HepG2 (cell line): ENCODE data around the gene ADGRG6. TPM values are rescaled to one million over a fixed set of nuclear protein-coding genes. Genes with fewer than 3 reads are reported as not detected.

Experiments
- DNMT1 ChIP-seq: sonication (generic); formaldehyde crosslinking; IDR thresholded peaks from 2 replicates; pipeline ENCODE4 v1.5.1; 2020; ENCODE audit warnings: mild to moderate bottlenecking, missing genetic modification reagents
- HOXA5 ChIP-seq: sonication (generic); formaldehyde crosslinking; IDR thresholded peaks from 2 replicates; pipeline ENCODE4 v1.4.0; 2020; ENCODE audit warnings: missing genetic modification reagents
- KAT8 ChIP-seq: IDR thresholded peaks from 2 replicates; pipeline ENCODE4 v1.6.1; 2016; ENCODE audit warnings: missing genetic modification reagents, missing compliant biosample characterization
- KLF15 ChIP-seq: sonication (generic); formaldehyde crosslinking; IDR thresholded peaks from 2 replicates; pipeline ENCODE4 v1.8.1; 2023; ENCODE audit warnings: borderline replicate concordance, mild to moderate bottlenecking, inconsistent platforms, missing genetic modification reagents, mixed read lengths
- MLLT10 ChIP-seq: sonication (generic); formaldehyde crosslinking; IDR thresholded peaks from 2 replicates; pipeline ENCODE4 v1.4.0; 2020; ENCODE audit warnings: missing genetic modification reagents
- NR2F6 ChIP-seq, 2 experiments: IDR thresholded peaks; 2 replicates each; pipeline ENCODE4 v1.6.1; 2016; ENCODE audit warnings: antibody characterized with exemption in 1 of 2, mild to moderate bottlenecking in 1 of 2
- RFXANK ChIP-seq: IDR thresholded peaks from 2 replicates; pipeline ENCODE4 v1.6.1; 2016
- ZBTB42 ChIP-seq: sonication (generic); formaldehyde crosslinking; IDR thresholded peaks from 2 replicates; pipeline ENCODE4 v1.5.0; 2020; ENCODE audit warnings: mild to moderate bottlenecking, missing genetic modification reagents
- ZSCAN30 ChIP-seq: sonication (generic); formaldehyde crosslinking; IDR thresholded peaks from 2 replicates; pipeline ENCODE4 v1.5.0; 2020; ENCODE audit warnings: mild to moderate bottlenecking, missing genetic modification reagents
- polyA plus RNA-seq, 8 experiments: library from polyadenylated mRNA; depleted of rRNA in 3 of 8; stranded (reverse) in 7 of 8; unstranded in 1 of 8; fragments of >200 nt; fragmentation: Illumina TruSeq in 4 of 8; extraction: Trizol in 4 of 8; gene quantifications; 2 replicates each; pipeline versions ENCODE4 v1.2.1 to v1.2.3, GENCODE V29; 2011 to 2016; ENCODE audit warnings: low read depth in 4 of 8, missing spikeins in 1 of 8, mixed read lengths in 1 of 8; ENCODE audit not compliant: insufficient read depth in 1 of 8
- total RNA-seq, 5 experiments: library from RNA; depleted of rRNA; stranded (reverse); fragments of >200 nt; fragmentation: Illumina TruSeq; extraction: Trizol; gene quantifications; 2 replicates each; pipeline ENCODE4 v1.2.3, GENCODE V29; 2016; ENCODE audit warnings: low read depth in 1 of 5
- TF ChIP-seq, protein P1 (sequence below): sonication (generic); formaldehyde crosslinking; conservative IDR thresholded peaks from 2 replicates; pipeline ENCODE4 v1.8.0; 2022; ENCODE audit warnings: mild to moderate bottlenecking, moderate library complexity, missing genetic modification reagents
- TF ChIP-seq, protein P2 (sequence below): sonication (generic); formaldehyde crosslinking; IDR thresholded peaks from 2 replicates; pipeline ENCODE4 v1.5.0; 2020; ENCODE audit warnings: mild to moderate bottlenecking, missing genetic modification reagents
- TF ChIP-seq, protein P3 (sequence below): sonication (generic); formaldehyde crosslinking; IDR thresholded peaks from 2 replicates; pipeline ENCODE4 v1.5.1; 2020; ENCODE audit warnings: mild to moderate bottlenecking, missing genetic modification reagents, borderline replicate concordance
- TF ChIP-seq, protein P4 (sequence below): sonication (generic); formaldehyde crosslinking; IDR thresholded peaks from 2 replicates; pipeline ENCODE4 v1.5.1; 2020; ENCODE audit warnings: missing genetic modification reagents, mild to moderate bottlenecking, borderline replicate concordance

Gene ADGRG6
- total and polyA plus RNA-seq, 2 of the 13 experiments (the other 11 are each of a cell fraction or from before 2014, with no cell fraction given) = 129 to 249 TPM

DNA sequence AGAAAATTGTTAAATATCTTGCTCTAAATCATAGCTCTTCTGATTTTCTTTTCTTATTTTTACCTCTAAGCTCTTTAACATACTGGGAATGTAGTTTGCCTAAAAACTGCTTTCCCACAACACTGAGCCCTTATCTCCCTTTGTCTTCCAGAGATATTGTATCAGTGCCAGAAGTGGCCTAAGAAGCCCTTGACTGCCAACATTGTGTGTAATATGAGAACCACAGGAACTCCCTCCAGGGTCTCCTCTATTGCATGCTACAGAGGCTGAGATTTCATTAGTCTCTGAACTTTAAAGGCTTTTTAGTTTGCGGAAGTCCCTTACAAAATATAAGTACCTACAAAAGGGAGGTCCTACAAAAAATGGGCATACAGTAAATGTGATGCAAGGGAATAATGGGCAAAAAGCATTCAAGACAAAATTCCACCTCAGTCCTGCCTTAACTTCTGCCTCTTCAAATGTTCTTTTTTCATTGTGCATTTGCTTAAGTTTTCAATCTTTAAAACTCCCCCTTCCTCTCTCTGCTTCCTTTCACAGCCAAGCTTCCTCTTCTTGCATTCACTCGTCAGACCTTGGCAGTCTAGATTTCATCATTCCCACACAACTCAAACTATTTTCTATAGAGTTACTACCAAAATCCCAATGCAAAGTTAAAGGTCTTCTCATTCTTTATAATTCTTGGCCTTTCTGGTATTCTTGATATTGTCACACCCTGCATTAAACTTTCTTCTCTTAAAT is 76.5 kb downstream of the ADGRG6 start (continued):
- 0 out of 2 replicates have a peak, but pooled peaks have one; percentile 22 for TF ChIP-seq NR2F6 (IDR thresholded peaks at IDR 0.05)
- TF ChIP-seq NR2F6 (CRISPR knock-in tag; IDR thresholded peaks at IDR 0.05) = 0 out of 2 replicates have a peak, but pooled peaks have one; percentile 5
- no peak for TF ChIP-seq MLLT10
- 0 out of 2 replicates have a peak, but pooled peaks have one; percentile 15 for TF ChIP-seq RFXANK
- TF ChIP-seq, protein P1, sequence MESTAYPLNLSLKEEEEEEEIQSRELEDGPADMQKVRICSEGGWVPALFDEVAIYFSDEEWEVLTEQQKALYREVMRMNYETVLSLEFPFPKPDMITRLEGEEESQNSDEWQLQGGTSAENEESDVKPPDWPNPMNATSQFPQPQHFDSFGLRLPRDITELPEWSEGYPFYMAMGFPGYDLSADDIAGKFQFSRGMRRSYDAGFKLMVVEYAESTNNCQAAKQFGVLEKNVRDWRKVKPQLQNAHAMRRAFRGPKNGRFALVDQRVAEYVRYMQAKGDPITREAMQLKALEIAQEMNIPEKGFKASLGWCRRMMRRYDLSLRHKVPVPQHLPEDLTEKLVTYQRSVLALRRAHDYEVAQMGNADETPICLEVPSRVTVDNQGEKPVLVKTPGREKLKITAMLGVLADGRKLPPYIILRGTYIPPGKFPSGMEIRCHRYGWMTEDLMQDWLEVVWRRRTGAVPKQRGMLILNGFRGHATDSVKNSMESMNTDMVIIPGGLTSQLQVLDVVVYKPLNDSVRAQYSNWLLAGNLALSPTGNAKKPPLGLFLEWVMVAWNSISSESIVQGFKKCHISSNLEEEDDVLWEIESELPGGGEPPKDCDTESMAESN (CRISPR knock-in tag) = no peak
- TF ChIP-seq, protein P2, sequence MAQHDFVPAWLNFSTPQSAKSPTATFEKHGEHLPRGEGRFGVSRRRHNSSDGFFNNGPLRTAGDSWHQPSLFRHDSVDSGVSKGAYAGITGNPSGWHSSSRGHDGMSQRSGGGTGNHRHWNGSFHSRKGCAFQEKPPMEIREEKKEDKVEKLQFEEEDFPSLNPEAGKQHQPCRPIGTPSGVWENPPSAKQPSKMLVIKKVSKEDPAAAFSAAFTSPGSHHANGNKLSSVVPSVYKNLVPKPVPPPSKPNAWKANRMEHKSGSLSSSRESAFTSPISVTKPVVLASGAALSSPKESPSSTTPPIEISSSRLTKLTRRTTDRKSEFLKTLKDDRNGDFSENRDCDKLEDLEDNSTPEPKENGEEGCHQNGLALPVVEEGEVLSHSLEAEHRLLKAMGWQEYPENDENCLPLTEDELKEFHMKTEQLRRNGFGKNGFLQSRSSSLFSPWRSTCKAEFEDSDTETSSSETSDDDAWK (CRISPR knock-in tag) = no peak
- no peak for TF ChIP-seq ZSCAN30
- TF ChIP-seq KLF15 (CRISPR knock-in tag) = no peak
- TF ChIP-seq KAT8 (CRISPR knock-in tag) = no peak; the same call in 1 of the 2 replicates
- no peak for TF ChIP-seq DNMT1 (CRISPR knock-in tag)
- TF ChIP-seq HOXA5 (CRISPR knock-in tag) = 0 out of 2 replicates have a peak, but pooled peaks have one; percentile 34
- TF ChIP-seq, protein P3, sequence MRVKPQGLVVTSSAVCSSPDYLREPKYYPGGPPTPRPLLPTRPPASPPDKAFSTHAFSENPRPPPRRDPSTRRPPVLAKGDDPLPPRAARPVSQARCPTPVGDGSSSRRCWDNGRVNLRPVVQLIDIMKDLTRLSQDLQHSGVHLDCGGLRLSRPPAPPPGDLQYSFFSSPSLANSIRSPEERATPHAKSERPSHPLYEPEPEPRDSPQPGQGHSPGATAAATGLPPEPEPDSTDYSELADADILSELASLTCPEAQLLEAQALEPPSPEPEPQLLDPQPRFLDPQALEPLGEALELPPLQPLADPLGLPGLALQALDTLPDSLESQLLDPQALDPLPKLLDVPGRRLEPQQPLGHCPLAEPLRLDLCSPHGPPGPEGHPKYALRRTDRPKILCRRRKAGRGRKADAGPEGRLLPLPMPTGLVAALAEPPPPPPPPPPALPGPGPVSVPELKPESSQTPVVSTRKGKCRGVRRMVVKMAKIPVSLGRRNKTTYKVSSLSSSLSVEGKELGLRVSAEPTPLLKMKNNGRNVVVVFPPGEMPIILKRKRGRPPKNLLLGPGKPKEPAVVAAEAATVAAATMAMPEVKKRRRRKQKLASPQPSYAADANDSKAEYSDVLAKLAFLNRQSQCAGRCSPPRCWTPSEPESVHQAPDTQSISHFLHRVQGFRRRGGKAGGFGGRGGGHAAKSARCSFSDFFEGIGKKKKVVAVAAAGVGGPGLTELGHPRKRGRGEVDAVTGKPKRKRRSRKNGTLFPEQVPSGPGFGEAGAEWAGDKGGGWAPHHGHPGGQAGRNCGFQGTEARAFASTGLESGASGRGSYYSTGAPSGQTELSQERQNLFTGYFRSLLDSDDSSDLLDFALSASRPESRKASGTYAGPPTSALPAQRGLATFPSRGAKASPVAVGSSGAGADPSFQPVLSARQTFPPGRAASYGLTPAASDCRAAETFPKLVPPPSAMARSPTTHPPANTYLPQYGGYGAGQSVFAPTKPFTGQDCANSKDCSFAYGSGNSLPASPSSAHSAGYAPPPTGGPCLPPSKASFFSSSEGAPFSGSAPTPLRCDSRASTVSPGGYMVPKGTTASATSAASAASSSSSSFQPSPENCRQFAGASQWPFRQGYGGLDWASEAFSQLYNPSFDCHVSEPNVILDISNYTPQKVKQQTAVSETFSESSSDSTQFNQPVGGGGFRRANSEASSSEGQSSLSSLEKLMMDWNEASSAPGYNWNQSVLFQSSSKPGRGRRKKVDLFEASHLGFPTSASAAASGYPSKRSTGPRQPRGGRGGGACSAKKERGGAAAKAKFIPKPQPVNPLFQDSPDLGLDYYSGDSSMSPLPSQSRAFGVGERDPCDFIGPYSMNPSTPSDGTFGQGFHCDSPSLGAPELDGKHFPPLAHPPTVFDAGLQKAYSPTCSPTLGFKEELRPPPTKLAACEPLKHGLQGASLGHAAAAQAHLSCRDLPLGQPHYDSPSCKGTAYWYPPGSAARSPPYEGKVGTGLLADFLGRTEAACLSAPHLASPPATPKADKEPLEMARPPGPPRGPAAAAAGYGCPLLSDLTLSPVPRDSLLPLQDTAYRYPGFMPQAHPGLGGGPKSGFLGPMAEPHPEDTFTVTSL = peak; percentile 62; the same call in 1 of the 2 replicates
- no peak for TF ChIP-seq ZBTB42
- TF ChIP-seq, protein P4, sequence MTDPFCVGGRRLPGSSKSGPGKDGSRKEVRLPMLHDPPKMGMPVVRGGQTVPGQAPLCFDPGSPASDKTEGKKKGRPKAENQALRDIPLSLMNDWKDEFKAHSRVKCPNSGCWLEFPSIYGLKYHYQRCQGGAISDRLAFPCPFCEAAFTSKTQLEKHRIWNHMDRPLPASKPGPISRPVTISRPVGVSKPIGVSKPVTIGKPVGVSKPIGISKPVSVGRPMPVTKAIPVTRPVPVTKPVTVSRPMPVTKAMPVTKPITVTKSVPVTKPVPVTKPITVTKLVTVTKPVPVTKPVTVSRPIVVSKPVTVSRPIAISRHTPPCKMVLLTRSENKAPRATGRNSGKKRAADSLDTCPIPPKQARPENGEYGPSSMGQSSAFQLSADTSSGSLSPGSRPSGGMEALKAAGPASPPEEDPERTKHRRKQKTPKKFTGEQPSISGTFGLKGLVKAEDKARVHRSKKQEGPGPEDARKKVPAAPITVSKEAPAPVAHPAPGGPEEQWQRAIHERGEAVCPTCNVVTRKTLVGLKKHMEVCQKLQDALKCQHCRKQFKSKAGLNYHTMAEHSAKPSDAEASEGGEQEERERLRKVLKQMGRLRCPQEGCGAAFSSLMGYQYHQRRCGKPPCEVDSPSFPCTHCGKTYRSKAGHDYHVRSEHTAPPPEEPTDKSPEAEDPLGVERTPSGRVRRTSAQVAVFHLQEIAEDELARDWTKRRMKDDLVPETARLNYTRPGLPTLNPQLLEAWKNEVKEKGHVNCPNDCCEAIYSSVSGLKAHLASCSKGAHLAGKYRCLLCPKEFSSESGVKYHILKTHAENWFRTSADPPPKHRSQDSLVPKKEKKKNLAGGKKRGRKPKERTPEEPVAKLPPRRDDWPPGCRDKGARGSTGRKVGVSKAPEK (CRISPR knock-in tag) = no peak
